Measurements from ENCODE around the gene PSD. TPM values are rescaled to one million over a fixed set of nuclear protein-coding genes. Genes with fewer than 3 reads are reported as not detected.

Gene PSD
- polyA plus RNA-seq, 1 donor from 2014 or later, result 68.8 TPM

Small RNAs within 50 kb of the gene (small RNA-seq; reads per million reads assigned to genes)
- 89.5 to 119 (median 101) reads per million in 3 experiments for gene MIR146B

Other genes starting within 250 kb of the PSD start
- gene ELOVL3, start 192.5 kb downstream of the PSD start, polyA plus RNA-seq, result not detected in 2 replicates
- gene PITX3, start 177.3 kb downstream of the PSD start, polyA plus RNA-seq, result not detected in 2 replicates
- gene GBF1, start 173.3 kb downstream of the PSD start, polyA plus RNA-seq, result 14.9 and 21.4 TPM in 2 replicates
- gene NFKB2, start 23.1 kb downstream of the PSD start, polyA plus RNA-seq, result 0.30 and 0.34 TPM in 2 replicates
- 27.5 and 37.8 TPM in 2 replicates for gene FBXL15, start 2.1 kb upstream of the PSD start, polyA plus RNA-seq
- 169 and 194 TPM in 2 replicates for gene CUEDC2, start 13.8 kb upstream of the PSD start, polyA plus RNA-seq
- not detected in 2 replicates for gene C10orf95, start 32.8 kb upstream of the PSD start, polyA plus RNA-seq
- gene ACTR1A, start 83.9 kb upstream of the PSD start, polyA plus RNA-seq, result 316 and 347 TPM in 2 replicates
- gene SUFU, start 85.2 kb upstream of the PSD start, polyA plus RNA-seq, result 4.8 and 5.4 TPM in 2 replicates
- 47.5 and 59.2 TPM in 2 replicates for gene TRIM8, start 225.7 kb upstream of the PSD start, polyA plus RNA-seq